COR-L47 (cell line): ENCODE data around the gene WDFY3.

Source experiments
- DNase-seq: peaks from one replicate; lab custom pipeline; 2025; lab: John Stamatoyannopoulos, UW

Gene WDFY3

GRCh38 chr4:84792366-84793301 is 173.9 kb downstream of the WDFY3 start:
- DNase-seq, result no peak

GRCh38 chr4:84790769-84791565 is 175.5 kb downstream of the WDFY3 start:
- DNase-seq, result no peak

- no peak for DNase-seq
These were observed 180.0 kb downstream of the WDFY3 start for GRCh38 chr4:84786478-84786877.

- no peak for DNase-seq
These were observed 184.0 kb downstream of the WDFY3 start for GRCh38 chr4:84782517-84782916.

GRCh38 chr4:84780719-84781118 is 185.8 kb downstream of the WDFY3 start:
- DNase-seq, result no peak

GRCh38 chr4:84778041-84778440 is 188.4 kb downstream of the WDFY3 start:
- DNase-seq, result no peak

- DNase-seq, result no peak
These were observed 199.3 kb downstream of the WDFY3 start for GRCh38 chr4:84767168-84767567.

GRCh38 chr4:84753321-84753972 is 213.0 kb downstream of the WDFY3 start:
- no peak for DNase-seq

- DNase-seq, result no peak
These were observed 214.8 kb downstream of the WDFY3 start for GRCh38 chr4:84751707-84752106.

- DNase-seq, result no peak
These were observed 215.6 kb downstream of the WDFY3 start for GRCh38 chr4:84750960-84751283.

GRCh38 chr4:84750260-84750959 is 216.1 kb downstream of the WDFY3 start:
- peak; percentile 28 for DNase-seq

- DNase-seq, result no peak
These were observed 226.4 kb downstream of the WDFY3 start for GRCh38 chr4:84740057-84740456.

- DNase-seq, result no peak
These were observed 227.9 kb downstream of the WDFY3 start for GRCh38 chr4:84738622-84739021.

GRCh38 chr4:84737656-84738055 is 228.8 kb downstream of the WDFY3 start:
- no peak for DNase-seq

- no peak for DNase-seq
These were observed 232.5 kb downstream of the WDFY3 start for GRCh38 chr4:84734037-84734436.

- no peak for DNase-seq
These were observed 233.0 kb downstream of the WDFY3 start for GRCh38 chr4:84733343-84734033.

- no peak for DNase-seq
These were observed 236.1 kb downstream of the WDFY3 start for GRCh38 chr4:84730375-84730774.

- no peak for DNase-seq
These were observed 239.0 kb downstream of the WDFY3 start for GRCh38 chr4:84727491-84727890.

GRCh38 chr4:84726356-84726755 is 240.1 kb downstream of the WDFY3 start:
- no peak for DNase-seq

GRCh38 chr4:84722720-84723119 is 243.8 kb downstream of the WDFY3 start:
- DNase-seq, result no peak

- no peak for DNase-seq
These were observed 247.4 kb downstream of the WDFY3 start for GRCh38 chr4:84719115-84719514.
